ENCODE data around the gene TUBG1. TPM values are rescaled to one million over a fixed set of nuclear protein-coding genes. Genes with fewer than 3 reads are reported as not detected.
"Not testable (repeated sequence)": the region's sequence is repeated elsewhere in the genome, so short reads cannot be mapped to it uniquely, and the experiment has no call there.

TUBG1 gene
- total RNA-seq, 1 donor from 2014 or later = 33.9 TPM

GRCh38 chr17:42598905-42599304 lies 10.6 kb upstream of the TUBG1 start:
- no peak overlapping the region for H3K4me3 ChIP-seq
- H3K27ac ChIP-seq = no peak overlapping the region
- TF ChIP-seq CTCF (IDR thresholded peaks at IDR 0.05) (no peak), POLR2AphosphoS5 (IDR thresholded peaks at IDR 0.05; ENCODE audit: insufficient read depth in 1 of 2, low read depth in 1 of 2) (no peak), POLR2A (IDR thresholded peaks at IDR 0.05) (no peak)
- intact Hi-C loops (cut with DNase I) = no loop called here
- DNase-seq (ENCODE audit: extremely low spot score in 2 of 2) = no peak
- H3K27me3 ChIP-seq = no peaks in the 10 kb centered on the region
- H3K4me1 ChIP-seq = peaks cover 25% of the 10 kb centered on the region
- H3K9me3 ChIP-seq = no peaks in the 10 kb centered on the region
- H3K36me3 ChIP-seq = peaks cover 0 to 7% of the 10 kb centered on the region in 2 donors

DNA sequence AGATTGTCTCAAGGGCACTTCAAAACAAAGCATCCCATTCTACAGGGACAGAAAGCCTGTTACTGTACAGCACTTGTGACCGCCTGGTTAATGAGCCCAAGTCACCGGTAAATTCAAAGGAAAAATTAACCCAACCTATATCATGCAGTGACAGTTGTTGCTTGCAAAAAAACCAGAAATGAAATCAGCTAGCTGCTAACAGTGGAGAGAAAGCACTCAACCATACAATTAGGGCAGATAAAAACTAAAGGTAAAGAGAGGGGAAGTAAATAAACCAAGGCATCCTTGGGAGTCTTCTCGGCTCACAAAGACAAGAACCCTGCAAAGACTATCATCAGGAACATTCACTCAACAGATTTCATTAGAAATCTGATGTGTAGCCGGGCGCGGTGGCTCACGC lies 6.2 kb upstream of the TUBG1 start:
- Histone ChIP-seq H3K4me1 (peaks cover 59% of the 10 kb centered on the region), H3K27ac (no peak overlapping the region), H3K9me3 (no peaks in the 10 kb centered on the region), H3K36me3 (peaks cover 0 to 7% of the 10 kb centered on the region in 2 donors), H3K27me3 (no peaks in the 10 kb centered on the region), H3K4me3 (no peak overlapping the region)
- DNase-seq (ENCODE audit: extremely low spot score in 2 of 2) = no peak
- no peak for TF ChIP-seq POLR2A (IDR thresholded peaks at IDR 0.05)
- no peak for TF ChIP-seq CTCF (IDR thresholded peaks at IDR 0.05)
- TF ChIP-seq POLR2AphosphoS5 (IDR thresholded peaks at IDR 0.05; ENCODE audit: insufficient read depth in 1 of 2, low read depth in 1 of 2) = no peak
- intact Hi-C loops (cut with DNase I) = no loop called here

GRCh38 chr17:42607769-42608168 lies 1.7 kb upstream of the TUBG1 start:
- Histone ChIP-seq H3K4me3 (peak overlapping the region; percentile 77 to 98), H3K9me3 (no peaks in the 10 kb centered on the region), H3K36me3 (peaks cover 0 to 8% of the 10 kb centered on the region in 2 donors), H3K4me1 (peaks cover 49% of the 10 kb centered on the region), H3K27me3 (no peaks in the 10 kb centered on the region), H3K27ac (peak overlapping the region; percentile 96)
- no peak for DNase-seq (ENCODE audit: extremely low spot score in 2 of 2)
- TF ChIP-seq POLR2AphosphoS5 (IDR thresholded peaks at IDR 0.05; ENCODE audit: insufficient read depth in 1 of 2, low read depth in 1 of 2) (no peak), POLR2A (IDR thresholded peaks at IDR 0.05) (no peak), CTCF (IDR thresholded peaks at IDR 0.05) (no peak)
- intact Hi-C loops (cut with DNase I) = loop anchor here (5.0 kb wide), 1 partner anchor 65 kb away; no protein-coding TSS in a partner anchor

DNA sequence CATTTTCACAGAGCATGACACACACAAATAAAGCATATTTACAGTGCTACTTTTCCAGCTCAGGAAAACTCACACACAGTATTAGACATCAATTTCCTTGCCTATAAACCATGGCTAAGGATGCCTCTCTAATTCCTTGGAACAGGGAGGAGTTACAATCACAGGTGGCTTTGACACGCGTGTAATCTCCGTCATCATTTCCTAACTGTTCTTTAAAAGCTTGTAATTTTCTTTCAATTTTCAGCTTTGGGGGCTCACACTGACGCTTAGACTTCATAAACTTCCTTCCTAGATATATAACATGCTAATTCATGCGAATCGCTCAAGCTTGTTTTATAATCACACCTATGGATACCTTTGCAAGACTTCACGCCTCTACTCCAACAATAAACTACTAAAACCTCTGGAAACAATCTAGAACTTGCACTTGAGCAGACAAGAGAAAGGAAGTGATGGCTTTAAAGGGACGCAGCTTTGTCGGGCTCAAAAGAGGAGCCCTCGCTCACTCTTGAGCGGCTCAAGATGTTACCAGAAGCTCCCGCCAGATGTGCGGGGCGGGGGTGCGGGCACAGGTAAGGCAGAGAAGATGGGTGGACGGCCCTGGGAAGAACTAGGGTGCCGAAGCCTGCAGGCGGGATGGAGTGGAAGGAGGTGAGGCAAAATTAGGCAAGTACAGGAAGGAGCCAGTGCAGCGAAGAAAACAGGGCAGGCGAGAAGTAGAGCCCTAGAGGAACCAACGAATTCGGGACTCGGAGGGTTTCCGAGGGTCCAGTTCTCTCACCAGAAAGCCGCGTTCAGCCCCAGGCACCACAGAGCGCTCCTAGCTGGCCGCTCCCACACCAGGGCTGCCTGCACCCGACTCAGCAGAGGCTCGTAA lies 940 bp upstream of the TUBG1 start:
- peak overlapping the region; percentile 77 to 98 for H3K4me3 ChIP-seq
- H3K36me3 ChIP-seq = peaks cover 0 to 16% of the 10 kb centered on the region in 2 donors
- peak overlapping the region; percentile 96 for H3K27ac ChIP-seq
- peaks cover 49% of the 10 kb centered on the region for H3K4me1 ChIP-seq
- no peak for TF ChIP-seq POLR2A (IDR thresholded peaks at IDR 0.05)
- TF ChIP-seq CTCF (IDR thresholded peaks at IDR 0.05) = no peak
- no peak for TF ChIP-seq POLR2AphosphoS5 (IDR thresholded peaks at IDR 0.05; ENCODE audit: insufficient read depth in 1 of 2, low read depth in 1 of 2)
- H3K9me3 ChIP-seq = no peaks in the 10 kb centered on the region
- intact Hi-C loops (cut with DNase I) = loop anchor here (5.0 kb wide), 1 partner anchor 64 kb away; no protein-coding TSS in a partner anchor
- no peak for DNase-seq (ENCODE audit: extremely low spot score in 2 of 2)
- no peaks in the 10 kb centered on the region for H3K27me3 ChIP-seq

DNA sequence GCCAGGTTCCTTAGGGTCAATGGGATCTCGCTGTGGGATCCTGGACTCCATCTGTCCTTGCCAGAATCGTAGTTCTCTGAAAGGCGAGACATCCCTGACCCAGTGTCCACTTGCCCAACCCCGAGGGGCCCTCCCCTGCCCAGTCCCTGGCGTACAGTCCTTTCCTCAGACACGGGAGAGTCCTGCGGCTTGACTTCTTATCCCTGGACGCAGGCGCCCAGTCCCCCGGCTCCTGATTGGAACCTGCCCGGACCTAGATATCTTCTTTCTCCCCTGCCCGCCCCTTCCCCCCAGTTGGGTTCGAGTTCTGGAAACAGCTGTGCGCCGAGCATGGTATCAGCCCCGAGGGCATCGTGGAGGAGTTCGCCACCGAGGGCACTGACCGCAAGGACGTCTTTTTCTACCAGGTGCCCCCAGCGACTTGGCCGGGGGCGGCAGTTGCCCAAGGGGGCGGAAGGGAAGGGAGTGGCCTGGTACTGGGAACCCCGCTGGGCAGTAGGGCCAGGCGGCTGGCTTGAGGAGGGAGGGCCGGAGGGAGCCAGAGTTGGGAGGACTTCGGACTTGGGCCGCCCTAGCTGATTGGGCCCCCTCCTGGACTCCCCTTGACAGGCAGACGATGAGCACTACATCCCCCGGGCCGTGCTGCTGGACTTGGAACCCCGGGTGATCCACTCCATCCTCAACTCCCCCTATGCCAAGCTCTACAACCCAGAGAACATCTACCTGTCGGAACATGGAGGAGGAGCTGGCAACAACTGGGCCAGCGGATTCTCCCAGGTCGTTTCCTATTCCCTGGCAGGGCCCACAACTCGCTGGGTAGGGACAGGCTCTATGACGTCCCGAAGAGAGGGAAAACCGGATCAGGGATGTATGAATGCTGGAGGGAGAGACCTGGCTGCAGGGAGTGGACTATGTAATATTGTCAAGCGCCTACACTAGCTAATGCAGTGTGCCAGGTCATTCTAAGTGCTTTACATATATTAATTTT lies 625 bp downstream of the TUBG1 start:
- DNase-seq (ENCODE audit: extremely low spot score in 2 of 2) = not testable (repeated sequence)

More for the DNA sequence above, 625 bp downstream of the TUBG1 start:
- intact Hi-C loops (cut with DNase I) = loop anchor here (5.0 kb wide), 1 partner anchor 62 kb away; no protein-coding TSS in a partner anchor
- peak overlapping the region; percentile 96 for H3K27ac ChIP-seq
- H3K9me3 ChIP-seq, H3K27me3 ChIP-seq: not testable (repeated sequence)
- H3K4me1 ChIP-seq = peaks cover 40% of the 10 kb centered on the region
- H3K36me3 ChIP-seq = peaks cover 0 to 31% of the 10 kb centered on the region in 2 donors
- peak overlapping the region; percentile 53 to 98 for H3K4me3 ChIP-seq
